HCT116 (cell line): ENCODE data around the gene DQX1.

Experiments used
- CTCF ChIP-seq, 3 experiments: fragments of 200-600 bp in 1 of 3; sonication (generic) in 1 of 3; IDR thresholded peaks in 2 of 3; conservative IDR thresholded peaks in 1 of 3; 2 replicates each; pipeline ENCODE4 v1.5.1; 2012 to 2017; ENCODE audit warnings: low read depth in 2 of 3, low read length in 2 of 3, antibody characterized with exemption in 1 of 3, borderline replicate concordance in 1 of 3, control low read depth in 1 of 3, mild to moderate bottlenecking in 1 of 3, mixed read lengths in 1 of 3, mixed run types in 1 of 3, moderate library complexity in 1 of 3; ENCODE audit not compliant: insufficient read depth in 1 of 3
- POLR2A ChIP-seq: IDR thresholded peaks from 2 replicates; pipeline ENCODE4 v1.7.0; 2011; ENCODE audit warnings: borderline replicate concordance; ENCODE audit not compliant: insufficient read depth, insufficient read length; ENCODE audit errors: extremely low read depth
- TF ChIP-seq, protein P1 (sequence below): IDR thresholded peaks from 2 replicates; pipeline ENCODE4 v1.6.1; 2012

- no peak for TF ChIP-seq CTCF (IDR thresholded peaks at IDR 0.05 in 2 of 3, conservative IDR thresholded peaks at IDR 0.05 in 1 of 3; ENCODE audit: borderline replicate concordance in 1 of 3, insufficient read depth in 1 of 3, low read depth in 2 of 3, low read length in 2 of 3)
- no peak for TF ChIP-seq POLR2A
- TF ChIP-seq, protein P1, sequence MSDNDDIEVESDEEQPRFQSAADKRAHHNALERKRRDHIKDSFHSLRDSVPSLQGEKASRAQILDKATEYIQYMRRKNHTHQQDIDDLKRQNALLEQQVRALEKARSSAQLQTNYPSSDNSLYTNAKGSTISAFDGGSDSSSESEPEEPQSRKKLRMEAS = no peak
Measured at GRCh38 chr2:74573747-74574562, 47.9 kb upstream of the DQX1 start.
